Upper lobe of left lung (tissue), 6 donors: ENCODE data around the gene PITX1. TPM values are rescaled to one million over a fixed set of nuclear protein-coding genes. Genes with fewer than 3 reads are reported as not detected.
"Not testable (repeated sequence)": the region's sequence is repeated elsewhere in the genome, so short reads cannot be mapped to it uniquely, and the experiment has no call there.

Source experiments
- ATAC-seq, 2 donors: fragments of 200-7000 bp; cut with Tn5 transposase; one replicate each; pipeline ENCODE4 v1.9.1; 2022; ENCODE audit warnings: mild to moderate bottlenecking in 2 of 2, moderate library complexity in 2 of 2; ENCODE audit not compliant: low FRiP score in 2 of 2
- DNase-seq, 2 donors: peaks; one replicate each; pipeline ENCODE4 v3.0.0-alpha.2; 2019 to 2020
- H3K27ac ChIP-seq, 4 donors: fragments of 200-600 bp; sonication (generic); one replicate each; pipeline ENCODE4 v1.5.1; 2016 to 2019
- H3K27me3 ChIP-seq, 4 donors: fragments of 200-600 bp; sonication (generic); one replicate each; pipeline ENCODE4 v1.5.1; 2017 to 2019
- H3K36me3 ChIP-seq, 4 donors: fragments of 200-600 bp; sonication (generic); one replicate each; pipeline ENCODE4 v1.5.1; 2016 to 2019
- H3K4me1 ChIP-seq, 4 donors: fragments of 200-600 bp; sonication (generic); one replicate each; pipeline ENCODE4 v1.5.1; 2018 to 2019
- H3K4me3 ChIP-seq, 4 donors: fragments of 200-600 bp; sonication (generic); one replicate each; pipeline ENCODE4 v1.5.1; 2017 to 2019; ENCODE audit warnings: mild to moderate bottlenecking in 2 of 4, moderate library complexity in 1 of 4
- H3K9me3 ChIP-seq, 4 donors: fragments of 200-600 bp; sonication (generic); one replicate each; pipeline ENCODE4 v1.5.1; 2018 to 2019
- EP300 ChIP-seq, 4 donors: sonication (generic); formaldehyde crosslinking; IDR thresholded peaks; one replicate each; pipeline ENCODE4 v1.5.1; 2017; ENCODE audit warnings: antibody characterized with exemption in 4 of 4, control low read depth in 2 of 4
- POLR2A ChIP-seq, 4 donors: fragments of 450-650 bp; IDR thresholded peaks; one replicate each; pipeline ENCODE4 v1.5.1; 2016 to 2017; ENCODE audit warnings: antibody characterized with exemption in 4 of 4, mild to moderate bottlenecking in 2 of 4
- POLR2AphosphoS5 ChIP-seq, 2 donors: sonication (generic); formaldehyde crosslinking; IDR thresholded peaks; one replicate each; pipeline ENCODE4 v1.5.1; 2017; ENCODE audit warnings: antibody characterized with exemption in 2 of 2
- WGBS, 2 donors: methylation state at CpG; one replicate each; pipeline ENCODE4 v1.1.5; 2017 to 2018; 5-methylcytosine and 5-hydroxymethylcytosine counted together
- total RNA-seq, 6 donors: library from RNA; depleted of rRNA in 4 of 6; stranded (reverse); fragments of >200 nt in 4 of 6; gene quantifications; one replicate each; pipeline versions ENCODE4 v1.1.0 to v1.2.1, GENCODE V29; 2016 to 2021
- TF ChIP-seq, protein P1 (sequence below), 6 experiments: fragments of 450-650 bp in 4 of 6; fragments of 200-600 bp in 2 of 6; sonication (generic) in 2 of 6; IDR thresholded peaks; one replicate each; pipeline ENCODE4 v1.5.1; 2016 to 2019; ENCODE audit warnings: antibody characterized with exemption in 6 of 6
- donor health status: DM: no; HTN: no; CAD: no; lungs with moderate emphysema.
- donor health status: DM: no; HTN: yes; CAD: no; lungs with severe emphysema.

The PITX1 gene
- total RNA-seq, 6 donors from 2014 or later = 0.23 to 11.0 (median 1.0) TPM; not detected in 2

DNA sequence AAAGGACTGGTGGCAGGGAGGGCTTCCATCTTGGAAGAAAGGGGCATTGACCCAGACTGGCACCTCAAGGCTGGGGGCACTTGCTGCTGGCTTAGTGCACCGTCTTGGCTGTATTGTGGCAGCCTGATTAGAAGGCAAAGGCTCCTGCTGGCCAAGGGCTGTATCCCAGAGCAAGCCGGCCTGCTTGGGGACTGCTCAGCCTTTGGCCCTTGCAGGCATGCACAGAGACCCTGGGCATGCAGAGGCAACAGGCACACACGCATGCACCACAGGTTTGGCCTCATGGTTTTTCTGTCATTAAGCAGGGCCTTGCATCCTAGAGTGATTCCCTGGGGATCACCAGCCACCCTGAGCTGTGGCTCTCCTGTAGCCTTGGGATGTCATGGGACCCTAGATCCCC, 29.0 kb downstream of the PITX1 start:
- no peaks in the 10 kb centered on the region for H3K36me3 ChIP-seq
- TF ChIP-seq POLR2AphosphoS5 (IDR thresholded peaks at IDR 0.05) = no peak
- TF ChIP-seq, protein P1, sequence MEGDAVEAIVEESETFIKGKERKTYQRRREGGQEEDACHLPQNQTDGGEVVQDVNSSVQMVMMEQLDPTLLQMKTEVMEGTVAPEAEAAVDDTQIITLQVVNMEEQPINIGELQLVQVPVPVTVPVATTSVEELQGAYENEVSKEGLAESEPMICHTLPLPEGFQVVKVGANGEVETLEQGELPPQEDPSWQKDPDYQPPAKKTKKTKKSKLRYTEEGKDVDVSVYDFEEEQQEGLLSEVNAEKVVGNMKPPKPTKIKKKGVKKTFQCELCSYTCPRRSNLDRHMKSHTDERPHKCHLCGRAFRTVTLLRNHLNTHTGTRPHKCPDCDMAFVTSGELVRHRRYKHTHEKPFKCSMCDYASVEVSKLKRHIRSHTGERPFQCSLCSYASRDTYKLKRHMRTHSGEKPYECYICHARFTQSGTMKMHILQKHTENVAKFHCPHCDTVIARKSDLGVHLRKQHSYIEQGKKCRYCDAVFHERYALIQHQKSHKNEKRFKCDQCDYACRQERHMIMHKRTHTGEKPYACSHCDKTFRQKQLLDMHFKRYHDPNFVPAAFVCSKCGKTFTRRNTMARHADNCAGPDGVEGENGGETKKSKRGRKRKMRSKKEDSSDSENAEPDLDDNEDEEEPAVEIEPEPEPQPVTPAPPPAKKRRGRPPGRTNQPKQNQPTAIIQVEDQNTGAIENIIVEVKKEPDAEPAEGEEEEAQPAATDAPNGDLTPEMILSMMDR (IDR thresholded peaks at IDR 0.05) = no peak
- no peak for TF ChIP-seq POLR2A (IDR thresholded peaks at IDR 0.05)
- no peak for TF ChIP-seq EP300 (IDR thresholded peaks at IDR 0.05)
- no peaks in the 10 kb centered on the region for H3K9me3 ChIP-seq
- no peaks in the 10 kb centered on the region for H3K27me3 ChIP-seq
- no peak for ATAC-seq
- H3K27ac ChIP-seq = no peak overlapping the region
- WGBS, 2 donors = 76 to 100% methylated on average over 1 to 3 of the region's 3 CpGs
- H3K4me1 ChIP-seq = no peaks in the 10 kb centered on the region
- DNase-seq = no peak
- no peak overlapping the region for H3K4me3 ChIP-seq

DNA sequence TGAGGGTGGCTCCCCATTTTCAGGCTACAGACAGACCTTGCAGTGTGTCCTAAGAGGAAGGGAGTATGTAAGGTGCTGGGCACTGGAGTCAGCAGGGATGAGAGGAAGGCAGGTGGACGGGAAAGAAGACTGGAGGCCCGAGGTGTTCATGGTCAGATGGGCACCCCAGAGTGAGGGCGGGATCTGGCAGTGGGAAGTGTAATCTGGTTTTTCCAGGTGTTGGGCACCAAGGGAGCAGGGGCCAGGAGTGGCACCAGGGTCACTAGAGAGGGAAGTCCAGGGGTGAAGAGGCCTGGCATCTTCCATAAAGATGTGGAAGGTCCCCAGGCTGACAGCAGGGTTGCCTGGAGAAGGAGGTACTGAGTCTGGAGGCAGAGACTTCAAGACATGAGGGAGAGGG, 29.7 kb downstream of the PITX1 start:
- 84 to 86% methylated on average over 3 of the region's 3 CpGs for WGBS, 2 donors
- no peaks in the 10 kb centered on the region for H3K9me3 ChIP-seq
- H3K27ac ChIP-seq = no peak overlapping the region
- H3K4me1 ChIP-seq = no peaks in the 10 kb centered on the region
- ATAC-seq = no peak
- TF ChIP-seq, protein P1 (IDR thresholded peaks at IDR 0.05) = no peak
- TF ChIP-seq EP300 (IDR thresholded peaks at IDR 0.05) (no peak), POLR2AphosphoS5 (IDR thresholded peaks at IDR 0.05) (no peak), POLR2A (IDR thresholded peaks at IDR 0.05) (no peak)
- no peaks in the 10 kb centered on the region for H3K36me3 ChIP-seq
- no peaks in the 10 kb centered on the region for H3K27me3 ChIP-seq
- DNase-seq = no peak
- H3K4me3 ChIP-seq = no peak overlapping the region

DNA sequence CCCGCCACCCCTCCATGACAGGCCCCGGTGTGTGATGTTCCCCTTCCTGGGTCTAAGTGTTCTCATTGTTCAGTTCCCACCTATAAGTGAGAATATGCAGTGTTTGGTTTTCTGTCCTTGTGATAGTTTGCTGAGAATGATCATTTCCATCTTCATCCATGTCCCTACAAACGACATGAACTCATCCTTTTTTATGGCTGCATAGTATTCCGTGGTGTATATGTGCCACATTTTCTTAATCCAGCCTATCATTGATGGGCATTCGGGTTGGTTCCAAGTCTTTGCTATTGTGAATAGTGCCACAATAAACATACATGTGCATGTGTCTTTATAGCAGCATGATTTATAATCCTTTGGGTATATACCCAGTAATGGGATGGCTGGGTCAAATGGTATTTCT, 36.0 kb downstream of the PITX1 start:
- H3K4me3 ChIP-seq, H3K9me3 ChIP-seq, H3K27ac ChIP-seq, H3K27me3 ChIP-seq, H3K4me1 ChIP-seq, H3K36me3 ChIP-seq, DNase-seq, ATAC-seq: not testable (repeated sequence)
- WGBS, 2 donors = 92 to 95% methylated on average over 5 of the region's 5 CpGs

DNA sequence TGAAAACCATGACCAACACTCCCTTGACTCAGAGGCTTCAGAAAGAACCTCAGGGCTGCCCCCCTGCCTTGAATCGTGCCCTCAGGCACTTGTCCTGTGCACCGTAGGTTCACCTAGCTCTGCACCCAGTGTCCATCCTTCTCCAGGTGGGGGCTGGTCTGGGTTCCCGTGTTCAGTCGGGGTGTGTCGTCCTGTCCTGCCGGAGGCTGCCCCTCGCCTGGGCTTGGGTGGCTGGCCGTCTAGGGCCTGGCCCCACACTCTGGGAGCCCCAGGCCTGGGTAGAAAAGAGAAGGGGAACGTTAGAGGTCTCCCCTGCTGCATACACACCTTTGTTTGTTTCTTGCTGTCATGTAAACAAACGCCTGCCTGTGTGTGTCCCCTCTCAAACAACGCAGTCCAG, 37.0 kb downstream of the PITX1 start:
- no peak for TF ChIP-seq POLR2AphosphoS5 (IDR thresholded peaks at IDR 0.05)
- no peak for TF ChIP-seq EP300 (IDR thresholded peaks at IDR 0.05)
- no peak for TF ChIP-seq POLR2A (IDR thresholded peaks at IDR 0.05)
- TF ChIP-seq, protein P1 (IDR thresholded peaks at IDR 0.05) = no peak
- no peak for ATAC-seq
- 69 to 74% methylated on average over 4 to 11 of the region's 11 CpGs for WGBS, 2 donors

DNA sequence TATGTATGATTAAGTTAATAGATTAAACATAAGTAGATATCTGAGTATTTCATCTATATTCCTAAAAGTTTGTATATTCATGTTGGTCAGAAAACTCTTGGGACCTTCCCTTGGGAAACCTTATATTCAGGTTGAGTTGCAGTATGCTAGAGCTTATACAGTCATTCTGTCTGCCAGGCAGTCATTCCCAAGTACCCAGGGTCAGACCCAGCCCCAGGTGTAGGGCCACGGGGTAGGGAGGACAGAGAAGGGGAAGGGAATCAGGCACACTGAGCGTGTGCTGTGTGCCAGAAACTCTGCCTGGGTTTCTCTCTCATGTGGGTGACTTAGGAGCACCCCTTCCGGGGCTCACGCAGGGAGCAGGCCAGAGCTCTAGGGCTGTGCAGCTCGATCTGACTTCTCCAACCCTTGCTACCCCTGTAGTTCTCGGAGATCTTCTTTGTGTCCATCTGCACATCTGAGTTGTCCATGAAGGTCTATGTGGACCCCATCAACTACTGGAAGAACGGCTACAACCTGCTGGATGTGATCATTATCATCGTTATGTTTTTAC, 38.1 kb downstream of the PITX1 start:
- WGBS, 2 donors = 94 to 96% methylated on average over 8 of the region's 8 CpGs
- no peak overlapping the region for H3K27ac ChIP-seq
- H3K9me3 ChIP-seq = no peaks in the 10 kb centered on the region
- DNase-seq (no peak), ATAC-seq (no peak)
- H3K4me3 ChIP-seq = no peak overlapping the region
- H3K36me3 ChIP-seq = no peaks in the 10 kb centered on the region
- TF ChIP-seq POLR2AphosphoS5 (IDR thresholded peaks at IDR 0.05) (no peak), POLR2A (IDR thresholded peaks at IDR 0.05) (no peak), EP300 (IDR thresholded peaks at IDR 0.05) (no peak)
- TF ChIP-seq, protein P1 (IDR thresholded peaks at IDR 0.05) = no peak
- no peaks in the 10 kb centered on the region for H3K27me3 ChIP-seq
- H3K4me1 ChIP-seq = no peaks in the 10 kb centered on the region

More for the DNA sequence above, 37.0 kb downstream of the PITX1 start:
- no peak for DNase-seq
- Histone ChIP-seq H3K4me1 (no peaks in the 10 kb centered on the region), H3K4me3 (no peak overlapping the region), H3K27me3 (no peaks in the 10 kb centered on the region), H3K36me3 (no peaks in the 10 kb centered on the region), H3K27ac (no peak overlapping the region), H3K9me3 (no peaks in the 10 kb centered on the region)
